H9 (cell line): ENCODE results near the gene ANK3. TPM values are rescaled to one million over a fixed set of nuclear protein-coding genes. Genes with fewer than 3 reads are reported as not detected.

Experiments used
- DNase-seq: peaks from one replicate; pipeline ENCODE4 v3.0.0-alpha.2; 2017
- H2AFZ ChIP-seq: one replicate; pipeline ENCODE4 v1.6.1; 2013; ENCODE audit warnings: mild to moderate bottlenecking, low read length, control low read depth, moderate library complexity
- H2AK5ac ChIP-seq: 2 replicates; pipeline ENCODE4 v1.6.1; 2013; ENCODE audit warnings: low read length, control low read depth, mixed read lengths; ENCODE audit not compliant: insufficient read length
- H2BK120ac ChIP-seq: one replicate; pipeline ENCODE4 v1.6.1; 2013; ENCODE audit warnings: low read depth, mild to moderate bottlenecking, low read length, control low read depth, inconsistent platforms; ENCODE audit not compliant: poor library complexity, severe bottlenecking
- H2BK12ac ChIP-seq: 2 replicates; pipeline ENCODE4 v1.6.1; 2013; ENCODE audit warnings: low read length, control low read depth, mixed read lengths, low read depth; ENCODE audit not compliant: insufficient read length
- H2BK15ac ChIP-seq: 2 replicates; pipeline ENCODE4 v1.6.1; 2013; ENCODE audit warnings: low read depth, low read length, control low read depth
- H2BK20ac ChIP-seq: one replicate; pipeline ENCODE4 v1.6.1; 2013; ENCODE audit warnings: low read depth, mild to moderate bottlenecking, low read length, control low read depth, inconsistent platforms; ENCODE audit not compliant: poor library complexity, severe bottlenecking
- H2BK5ac ChIP-seq: 2 replicates; pipeline ENCODE4 v1.6.1; 2013; ENCODE audit warnings: low read length, control low read depth, mixed read lengths; ENCODE audit not compliant: insufficient read length
- H3K14ac ChIP-seq: 2 replicates; pipeline ENCODE4 v1.6.1; 2013; ENCODE audit warnings: low read length, control low read depth; ENCODE audit not compliant: insufficient read depth
- H3K18ac ChIP-seq: 2 replicates; pipeline ENCODE4 v1.6.1; 2013; ENCODE audit warnings: low read depth, mild to moderate bottlenecking, mixed read lengths, low read length, control low read depth; ENCODE audit not compliant: insufficient read length
- H3K23ac ChIP-seq: 2 replicates; pipeline ENCODE4 v1.6.1; 2013; ENCODE audit warnings: low read length, control low read depth, mixed read lengths, low read depth; ENCODE audit not compliant: insufficient read length
- H3K23me2 ChIP-seq: 2 replicates; pipeline ENCODE4 v1.6.1; 2013; ENCODE audit warnings: low read depth, mild to moderate bottlenecking, mixed read lengths, low read length, control low read depth; ENCODE audit not compliant: insufficient read length, poor library complexity, severe bottlenecking
- H3K27ac ChIP-seq: 2 replicates; pipeline ENCODE4 v1.5.1; 2013; ENCODE audit warnings: low read length, control low read depth, mixed read lengths, low read depth; ENCODE audit not compliant: insufficient read length
- H3K27me3 ChIP-seq: 2 replicates; pipeline ENCODE4 v1.6.1; 2013; ENCODE audit warnings: low read length, control low read depth, inconsistent platforms; ENCODE audit not compliant: insufficient read depth
- H3K4ac ChIP-seq: 2 replicates; pipeline ENCODE4 v1.6.1; 2013; ENCODE audit warnings: low read depth, mild to moderate bottlenecking, control low read depth, inconsistent platforms, low read length, moderate library complexity
- H3K4me1 ChIP-seq: 2 replicates; pipeline ENCODE4 v1.6.1; 2013; ENCODE audit warnings: low read length, control low read depth, inconsistent platforms; ENCODE audit not compliant: insufficient read depth
- H3K4me2 ChIP-seq: 2 replicates; pipeline ENCODE4 v1.6.1; 2013; ENCODE audit warnings: low read length, control low read depth, mixed read lengths; ENCODE audit not compliant: insufficient read length, insufficient read depth
- H3K56ac ChIP-seq: 2 replicates; pipeline ENCODE4 v1.6.1; 2013; ENCODE audit warnings: low read depth, mild to moderate bottlenecking, mixed read lengths, low read length, control low read depth; ENCODE audit not compliant: insufficient read length
- H3K79me1 ChIP-seq: 2 replicates; pipeline ENCODE4 v1.6.1; 2013; ENCODE audit warnings: low read depth, mild to moderate bottlenecking, moderate library complexity, low read length, control low read depth, inconsistent platforms; ENCODE audit not compliant: insufficient read depth, poor library complexity, severe bottlenecking
- H3K79me2 ChIP-seq: 2 replicates; pipeline ENCODE4 v1.6.1; 2013; ENCODE audit warnings: low read length, control low read depth, inconsistent platforms; ENCODE audit not compliant: insufficient read depth
- H3K9ac ChIP-seq: 2 replicates; pipeline ENCODE4 v1.6.1; 2013; ENCODE audit warnings: low read length, control low read depth, mixed read lengths; ENCODE audit not compliant: insufficient read length; ENCODE audit errors: extremely low read depth
- H3K9me3 ChIP-seq: one replicate; pipeline ENCODE4 v1.6.1; 2013; ENCODE audit warnings: low read depth, low read length, inconsistent platforms; ENCODE audit not compliant: control insufficient read depth
- H3T11ph ChIP-seq: one replicate; pipeline ENCODE4 v1.6.1; 2013; ENCODE audit warnings: mild to moderate bottlenecking, low read length, control low read depth, inconsistent platforms
- H4K20me1 ChIP-seq: one replicate; pipeline ENCODE4 v1.6.1; 2013; ENCODE audit not compliant: control insufficient read depth, insufficient read length, insufficient read depth
- H4K5ac ChIP-seq: 2 replicates; pipeline ENCODE4 v1.6.1; 2013; ENCODE audit warnings: low read depth, mild to moderate bottlenecking, mixed read lengths, low read length, control low read depth; ENCODE audit not compliant: insufficient read length
- H4K8ac ChIP-seq: replicated peaks from 2 replicates; pipeline ENCODE4 v1.6.1; 2013; ENCODE audit warnings: low read length, control low read depth, mixed read lengths, low read depth; ENCODE audit not compliant: insufficient read length
- H4K91ac ChIP-seq: 2 replicates; pipeline ENCODE4 v1.6.1; 2013; ENCODE audit warnings: low read depth, mild to moderate bottlenecking, moderate library complexity, mixed read lengths, low read length, control low read depth; ENCODE audit not compliant: insufficient read length
- H3K27ac Mint-ChIP-seq, 3 experiments: 2 replicates in 2 of 3; 3 replicates in 1 of 3; pipeline ENCODE4 v1.8.0; 2020 to 2021; ENCODE audit warnings: mixed read lengths in 3 of 3, mild to moderate bottlenecking in 1 of 3, moderate library complexity in 1 of 3
- H3K27me3 Mint-ChIP-seq: 2 replicates; pipeline ENCODE4 v1.8.0; 2021; ENCODE audit warnings: low read depth, mild to moderate bottlenecking, moderate library complexity, mixed read lengths
- H3K36me3 Mint-ChIP-seq, 3 experiments: 2 replicates in 2 of 3; 3 replicates in 1 of 3; pipeline ENCODE4 v1.8.0; 2020 to 2021; ENCODE audit warnings: low read depth in 3 of 3, mixed read lengths in 3 of 3; ENCODE audit not compliant: insufficient read depth in 1 of 3
- H3K4me1 Mint-ChIP-seq, 2 experiments: 2 replicates each; pipeline ENCODE4 v1.8.0; 2020; ENCODE audit warnings: mixed read lengths in 2 of 2
- H3K4me3 Mint-ChIP-seq, 2 experiments: 2 replicates in 1 of 2; 3 replicates in 1 of 2; pipeline ENCODE4 v1.8.0; 2020 to 2021; ENCODE audit warnings: mild to moderate bottlenecking in 2 of 2, mixed read lengths in 2 of 2, moderate library complexity in 1 of 2
- H3K9me3 Mint-ChIP-seq, 2 experiments: 2 replicates in 1 of 2; 3 replicates in 1 of 2; pipeline ENCODE4 v1.8.0; 2020; ENCODE audit warnings: mild to moderate bottlenecking in 2 of 2, mixed read lengths in 2 of 2, moderate library complexity in 1 of 2
- CTCF ChIP-seq: fragments of 200-600 bp; sonication (generic); conservative IDR thresholded peaks from 3 replicates; pipeline ENCODE4 v1.8.0; 2021; ENCODE audit warnings: antibody characterized with exemption, mild to moderate bottlenecking
- WGBS: extraction: QIAGEN DNeasy Blood & Tissue Kit; methylation state at CpG from one replicate; pipeline ENCODE4 v1.1.7; 2013; ENCODE audit warnings: missing lambda C conversion rate, low lambda C conversion rate, mixed read lengths; ENCODE audit not compliant: insufficient read length; ENCODE audit errors: extremely low coverage; 5-methylcytosine and 5-hydroxymethylcytosine counted together
- total RNA-seq: library from RNA; stranded (reverse); gene quantifications from 2 replicates; pipeline ENCODE4 v1.2.1, GENCODE V29; 2021

ANK3 gene
- total RNA-seq, 1 experiment from 2014 or later, result 59.6 TPM

DNA sequence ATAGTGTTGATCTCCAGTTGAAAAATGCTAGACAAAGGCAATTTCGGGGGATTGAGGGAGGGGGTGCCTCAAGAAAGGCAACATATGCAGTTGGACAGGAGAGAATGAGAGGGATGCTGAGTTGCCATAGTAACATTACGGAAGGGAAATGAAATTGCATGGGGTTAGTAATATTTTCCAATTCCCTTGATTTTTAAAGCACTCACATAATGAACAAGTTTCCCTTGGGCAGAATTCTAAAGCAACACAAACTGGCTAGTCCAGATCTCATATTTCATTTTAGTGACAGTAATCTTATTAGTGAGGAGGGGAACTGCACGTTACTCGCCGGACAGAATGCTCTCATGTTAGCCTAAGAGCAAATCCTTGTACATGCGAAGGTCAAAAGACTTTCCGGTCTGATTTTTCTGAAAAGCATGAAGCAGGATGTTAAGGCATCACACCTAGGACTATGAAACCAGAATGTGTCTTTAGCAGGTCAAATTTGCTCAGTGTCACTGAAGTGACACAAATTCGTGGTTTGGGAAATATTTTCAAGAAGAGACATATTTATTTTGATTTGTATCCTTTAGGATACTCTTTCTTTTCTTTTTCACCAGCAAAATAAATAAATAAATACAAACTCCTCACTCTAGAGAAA lies 165.5 kb downstream of the ANK3 start:
- no peak overlapping the region for H3K56ac ChIP-seq
- H3K9ac ChIP-seq, result no peak overlapping the region
- no peaks in the 10 kb centered on the region for H3K23me2 ChIP-seq
- no peaks in the 10 kb centered on the region for H3K4me1 ChIP-seq
- H3K79me2 ChIP-seq, result no peaks in the 10 kb centered on the region
- H2BK20ac ChIP-seq, result no peak overlapping the region
- H4K20me1 ChIP-seq, result no peaks in the 10 kb centered on the region
- H3K9me3 ChIP-seq, result no peaks in the 10 kb centered on the region
- no peak overlapping the region for H3K27ac Mint-ChIP-seq
- DNase-seq, result no peak
- H3K36me3 Mint-ChIP-seq, result no peaks in the 10 kb centered on the region
- peaks cover 6 to 7% of the 10 kb centered on the region in 2 experiments; a peak in 3 of 4 replicates for H3K4me1 Mint-ChIP-seq
- H3K18ac ChIP-seq, result no peak overlapping the region
- no peaks in the 10 kb centered on the region for H3K27me3 Mint-ChIP-seq
- H2AFZ ChIP-seq, result no peak overlapping the region
- H2AK5ac ChIP-seq, result no peak overlapping the region
- no peak overlapping the region for H4K91ac ChIP-seq
- no peaks in the 10 kb centered on the region for H3K79me1 ChIP-seq
- no peaks in the 10 kb centered on the region for H3K9me3 Mint-ChIP-seq
- no peak overlapping the region for H2BK120ac ChIP-seq
- no peak for TF ChIP-seq CTCF
- H3K23ac ChIP-seq, result no peak overlapping the region
- H3K27ac ChIP-seq, result no peak overlapping the region
- no peak overlapping the region for H3K4ac ChIP-seq
- no CpG with 5 or more reads among the region's 8 CpGs for WGBS
- H4K8ac ChIP-seq, result no peak overlapping the region
- no peaks in the 10 kb centered on the region for H3K27me3 ChIP-seq
- no peak overlapping the region for H3T11ph ChIP-seq
- H4K5ac ChIP-seq, result no peak overlapping the region
- no peak overlapping the region for H3K4me3 Mint-ChIP-seq
- no peak overlapping the region for H3K14ac ChIP-seq
- no peak overlapping the region for H3K4me2 ChIP-seq
- no peak overlapping the region for H2BK12ac ChIP-seq
- H2BK15ac ChIP-seq, result no peak overlapping the region
- H2BK5ac ChIP-seq, result no peak overlapping the region
